Stimulated activated naive CD8-positive, alpha-beta T cell treated with anti-CD3 and anti-CD28 coated beads, Interleukin-15, Interleukin-2, amounts not matched to agents 100 ng/mL and 50 ng/mL, for 24 hours (primary cell): ENCODE results near the gene RNF144A.

Experiments
- H3K27ac Mint-ChIP-seq: one replicate; pipeline ENCODE4 v1.8.0; 2021; ENCODE audit warnings: mild to moderate bottlenecking, mixed read lengths
- H3K27me3 Mint-ChIP-seq: one replicate; pipeline ENCODE4 v1.8.0; 2021; ENCODE audit warnings: mixed read lengths
- H3K36me3 Mint-ChIP-seq: one replicate; pipeline ENCODE4 v1.8.0; 2021; ENCODE audit warnings: low read depth, mixed read lengths
- H3K4me1 Mint-ChIP-seq: one replicate; pipeline ENCODE4 v1.8.0; 2021; ENCODE audit warnings: low read depth, mixed read lengths
- H3K4me3 Mint-ChIP-seq: one replicate; pipeline ENCODE4 v1.8.0; 2021; ENCODE audit warnings: mild to moderate bottlenecking, mixed read lengths
- H3K9me3 Mint-ChIP-seq: one replicate; pipeline ENCODE4 v1.8.0; 2021; ENCODE audit warnings: mixed read lengths

Gene RNF144A

GRCh38 chr2:7071154-7071553, 153.9 kb downstream of the RNF144A start:
- Mint-ChIP-seq H3K4me3 (no peak overlapping the region), H3K27me3 (no peaks in the 10 kb centered on the region), H3K36me3 (peaks cover 8% of the 10 kb centered on the region), H3K9me3 (no peaks in the 10 kb centered on the region), H3K27ac (no peak overlapping the region), H3K4me1 (no peaks in the 10 kb centered on the region)

- Mint-ChIP-seq H3K27ac (no peak overlapping the region), H3K36me3 (peaks cover 8% of the 10 kb centered on the region), H3K9me3 (no peaks in the 10 kb centered on the region), H3K4me3 (no peak overlapping the region), H3K27me3 (no peaks in the 10 kb centered on the region), H3K4me1 (no peaks in the 10 kb centered on the region)
Observed at GRCh38 chr2:7071916-7072556, 154.8 kb downstream of the RNF144A start.

GRCh38 chr2:7073901-7074300, 156.7 kb downstream of the RNF144A start:
- H3K36me3 Mint-ChIP-seq: peaks cover 8% of the 10 kb centered on the region
- no peaks in the 10 kb centered on the region for H3K27me3 Mint-ChIP-seq
- no peaks in the 10 kb centered on the region for H3K9me3 Mint-ChIP-seq
- H3K4me3 Mint-ChIP-seq: no peak overlapping the region
- H3K4me1 Mint-ChIP-seq: no peaks in the 10 kb centered on the region
- H3K27ac Mint-ChIP-seq: no peak overlapping the region

GRCh38 chr2:7075834-7076233, 158.6 kb downstream of the RNF144A start:
- Mint-ChIP-seq H3K4me3 (no peak overlapping the region), H3K36me3 (peaks cover 4% of the 10 kb centered on the region), H3K4me1 (no peaks in the 10 kb centered on the region), H3K27ac (no peak overlapping the region), H3K9me3 (no peaks in the 10 kb centered on the region), H3K27me3 (no peaks in the 10 kb centered on the region)

GRCh38 chr2:7077660-7078267, 160.6 kb downstream of the RNF144A start:
- Mint-ChIP-seq H3K36me3 (peaks cover 4% of the 10 kb centered on the region), H3K4me1 (peaks cover 5% of the 10 kb centered on the region), H3K4me3 (no peak overlapping the region), H3K27me3 (no peaks in the 10 kb centered on the region), H3K27ac (no peak overlapping the region), H3K9me3 (no peaks in the 10 kb centered on the region)

GRCh38 chr2:7083580-7084509, 166.6 kb downstream of the RNF144A start:
- no peak overlapping the region for H3K4me3 Mint-ChIP-seq
- H3K27me3 Mint-ChIP-seq: no peaks in the 10 kb centered on the region
- H3K27ac Mint-ChIP-seq: no peak overlapping the region
- peaks cover 8% of the 10 kb centered on the region for H3K9me3 Mint-ChIP-seq
- H3K36me3 Mint-ChIP-seq: peaks cover 6% of the 10 kb centered on the region
- peaks cover 5% of the 10 kb centered on the region for H3K4me1 Mint-ChIP-seq

- no peaks in the 10 kb centered on the region for H3K27me3 Mint-ChIP-seq
- no peak overlapping the region for H3K27ac Mint-ChIP-seq
- peaks cover 6% of the 10 kb centered on the region for H3K36me3 Mint-ChIP-seq
- H3K4me1 Mint-ChIP-seq: peaks cover 5% of the 10 kb centered on the region
- peaks cover 8% of the 10 kb centered on the region for H3K9me3 Mint-ChIP-seq
- no peak overlapping the region for H3K4me3 Mint-ChIP-seq
Observed at GRCh38 chr2:7084601-7085000, 167.4 kb downstream of the RNF144A start.

GRCh38 chr2:7089284-7089683, 172.1 kb downstream of the RNF144A start:
- H3K9me3 Mint-ChIP-seq: peaks cover 4% of the 10 kb centered on the region
- peaks cover under 1% of the 10 kb centered on the region for H3K36me3 Mint-ChIP-seq

GRCh38 chr2:7089898-7090510, 172.8 kb downstream of the RNF144A start:
- H3K27me3 Mint-ChIP-seq: no peaks in the 10 kb centered on the region
- no peaks in the 10 kb centered on the region for H3K36me3 Mint-ChIP-seq
- H3K9me3 Mint-ChIP-seq: peaks cover 3% of the 10 kb centered on the region
- H3K4me1 Mint-ChIP-seq: no peaks in the 10 kb centered on the region
- H3K4me3 Mint-ChIP-seq: no peak overlapping the region
- H3K27ac Mint-ChIP-seq: no peak overlapping the region

More at GRCh38 chr2:7089284-7089683, 172.1 kb downstream of the RNF144A start:
- Mint-ChIP-seq H3K4me1 (no peaks in the 10 kb centered on the region), H3K27me3 (no peaks in the 10 kb centered on the region), H3K27ac (no peak overlapping the region), H3K4me3 (no peak overlapping the region)

- no peaks in the 10 kb centered on the region for H3K27me3 Mint-ChIP-seq
- H3K27ac Mint-ChIP-seq: no peak overlapping the region
- peaks cover 5% of the 10 kb centered on the region for H3K4me1 Mint-ChIP-seq
- H3K4me3 Mint-ChIP-seq: no peak overlapping the region
- H3K36me3 Mint-ChIP-seq: no peaks in the 10 kb centered on the region
- no peaks in the 10 kb centered on the region for H3K9me3 Mint-ChIP-seq
Observed at GRCh38 chr2:7093376-7093775, 176.2 kb downstream of the RNF144A start.
